Hypothalamus (tissue), 51 donors: ENCODE measurements around the gene PLEKHN1.

ENCODE experiments used
- DNase-seq, 51 donors: peaks; one replicate each; lab custom pipeline; 2025; lab: John Stamatoyannopoulos, UW

Gene PLEKHN1

GRCh38 chr1:958823-959730 lies 7.2 kb upstream of the PLEKHN1 start, which contains the start of gene NOC2L:
Gene NOC2L, minus strand, starts transcription at chr1:959256. Its CDS starts 16 bp downstream, at chr1:959240.
- DNase-seq: peak; percentile 54 to 96 (median 88)

- DNase-seq: no peak
Observed at GRCh38 chr1:959731-960362, 6.4 kb upstream of the PLEKHN1 start.

GRCh38 chr1:960363-961131 lies 5.7 kb upstream of the PLEKHN1 start, which contains the start of gene KLHL17:
Gene KLHL17, plus strand, starts transcription at chr1:960584. Its CDS starts 110 bp downstream, at chr1:960694.
- DNase-seq: peak in 40 of 51 donors; percentile 6 to 76 (median 39)

GRCh38 chr1:961132-961669 lies 5.1 kb upstream of the PLEKHN1 start:
- DNase-seq: no peak

- DNase-seq: no peak
Observed at GRCh38 chr1:962381-963300, 3.6 kb upstream of the PLEKHN1 start.

GRCh38 chr1:963301-963651 lies 3.0 kb upstream of the PLEKHN1 start:
- DNase-seq: no peak

GRCh38 chr1:963746-964525 lies 2.3 kb upstream of the PLEKHN1 start:
- no peak for DNase-seq

GRCh38 chr1:964691-965525 lies 1.4 kb upstream of the PLEKHN1 start:
- no peak for DNase-seq

GRCh38 chr1:965526-966134 lies 652 bp upstream of the PLEKHN1 start:
- no peak for DNase-seq

GRCh38 chr1:966704-967300 lies 520 bp downstream of the PLEKHN1 start:
- DNase-seq: peak in 3 of 51 donors; percentile 16 to 33 (median 17)

- no peak for DNase-seq
Observed at GRCh38 chr1:967466-968343, 1.4 kb downstream of the PLEKHN1 start.

- DNase-seq: no peak
Observed at GRCh38 chr1:969260-969855, 3.1 kb downstream of the PLEKHN1 start.

- DNase-seq: no peak
Observed at GRCh38 chr1:970242-970972, 4.1 kb downstream of the PLEKHN1 start.

- DNase-seq: no peak
Observed at GRCh38 chr1:970973-971730, 4.9 kb downstream of the PLEKHN1 start.
